SK-N-SH treated with all-trans-retinoic acid at 6 μM for 48 hours (cell line): ENCODE data around the gene SERPINA1.

Experiments
- ATAC-seq: fragments of 200-7000 bp; cut with Tn5 transposase; 3 replicates; pipeline ENCODE4 v1.9.1; 2020; ENCODE audit warnings: mild to moderate bottlenecking, moderate library complexity
- ARNTL ChIP-seq: fragments of 450-650 bp; formaldehyde crosslinking; IDR thresholded peaks from 2 replicates; pipeline ENCODE4 v1.5.0; 2020; ENCODE audit warnings: low read depth, mild to moderate bottlenecking, moderate library complexity, borderline replicate concordance
- BACH2 ChIP-seq: fragments of 250-450 bp; sonication (Bioruptor Pico); IDR thresholded peaks from 2 replicates; pipeline ENCODE4 v1.9.0; 2021; ENCODE audit warnings: mild to moderate bottlenecking, borderline replicate concordance
- CSDC2 ChIP-seq: fragments of 250-450 bp; sonication (Bioruptor Pico); IDR thresholded peaks from 2 replicates; pipeline ENCODE4 v1.5.0; 2020; ENCODE audit warnings: mild to moderate bottlenecking, moderate library complexity
- GLIS3 ChIP-seq: fragments of 250-450 bp; sonication (Bioruptor Pico); IDR thresholded peaks from 2 replicates; pipeline ENCODE4 v1.5.0; 2020; ENCODE audit warnings: mild to moderate bottlenecking, moderate library complexity
- ISL1 ChIP-seq: fragments of 250-450 bp; sonication (Bioruptor Pico); IDR thresholded peaks from 2 replicates; pipeline ENCODE4 v2.1.2; 2022; ENCODE audit warnings: mild to moderate bottlenecking, moderate library complexity
- OSR1 ChIP-seq: fragments of 250-450 bp; sonication (Bioruptor Pico); IDR thresholded peaks from 2 replicates; pipeline ENCODE4 v1.8.0; 2022; ENCODE audit warnings: moderate library complexity, mild to moderate bottlenecking, inconsistent platforms
- SNAI2 ChIP-seq: fragments of 250-450 bp; sonication (Bioruptor Pico); IDR thresholded peaks from 2 replicates; pipeline ENCODE4 v1.5.0; 2020; ENCODE audit warnings: mild to moderate bottlenecking, moderate library complexity
- TCF4 ChIP-seq: fragments of 250-450 bp; sonication (Bioruptor Pico); IDR thresholded peaks from 2 replicates; pipeline ENCODE4 v1.8.0; 2021; ENCODE audit warnings: mild to moderate bottlenecking, moderate library complexity, borderline replicate concordance
- TOX ChIP-seq: fragments of 250-450 bp; sonication (Bioruptor Pico); IDR thresholded peaks from 2 replicates; pipeline ENCODE4 v1.8.0; 2021; ENCODE audit warnings: mild to moderate bottlenecking, moderate library complexity, borderline replicate concordance
- ZFP3 ChIP-seq: fragments of 250-450 bp; sonication (Bioruptor Pico); IDR thresholded peaks from 2 replicates; pipeline ENCODE4 v1.5.0; 2020; ENCODE audit warnings: mild to moderate bottlenecking, moderate library complexity
- ZFP30 ChIP-seq: fragments of 450-650 bp; formaldehyde crosslinking; IDR thresholded peaks from 2 replicates; pipeline ENCODE4 v1.5.0; 2022; ENCODE audit warnings: mild to moderate bottlenecking, moderate library complexity
- ZNF565 ChIP-seq: fragments of 450-650 bp; formaldehyde crosslinking; conservative IDR thresholded peaks from 2 replicates; pipeline ENCODE4 v1.5.0; 2020; ENCODE audit warnings: low read depth, mild to moderate bottlenecking, moderate library complexity
- ZNF70 ChIP-seq: fragments of 450-650 bp; formaldehyde crosslinking; IDR thresholded peaks from 2 replicates; pipeline ENCODE4 v1.5.0; 2020; ENCODE audit warnings: mild to moderate bottlenecking, moderate library complexity
- ZNF8 ChIP-seq: fragments of 450-650 bp; formaldehyde crosslinking; IDR thresholded peaks from 2 replicates; pipeline ENCODE4 v1.5.0; 2020; ENCODE audit warnings: mild to moderate bottlenecking, moderate library complexity
- TF ChIP-seq, protein P1 (sequence below): fragments of 250-450 bp; sonication (Bioruptor Pico); IDR thresholded peaks from 2 replicates; pipeline ENCODE4 v1.5.0; 2020; ENCODE audit warnings: mild to moderate bottlenecking, moderate library complexity
- TF ChIP-seq, protein P2 (sequence below): fragments of 250-450 bp; sonication (Bioruptor Pico); IDR thresholded peaks from 2 replicates; pipeline ENCODE4 v1.8.0; 2020; ENCODE audit warnings: mild to moderate bottlenecking, moderate library complexity, borderline replicate concordance
- TF ChIP-seq, protein P3 (sequence below): fragments of 250-450 bp; sonication (Bioruptor Pico); IDR thresholded peaks from 2 replicates; pipeline ENCODE4 v1.5.1; 2021; ENCODE audit warnings: mild to moderate bottlenecking, moderate library complexity
- TF ChIP-seq, protein P4 (sequence below): fragments of 250-450 bp; sonication (Bioruptor Pico); IDR thresholded peaks from 2 replicates; pipeline ENCODE4 v1.5.1; 2020; ENCODE audit warnings: low read depth, mild to moderate bottlenecking, moderate library complexity

SERPINA1 gene

DNA sequence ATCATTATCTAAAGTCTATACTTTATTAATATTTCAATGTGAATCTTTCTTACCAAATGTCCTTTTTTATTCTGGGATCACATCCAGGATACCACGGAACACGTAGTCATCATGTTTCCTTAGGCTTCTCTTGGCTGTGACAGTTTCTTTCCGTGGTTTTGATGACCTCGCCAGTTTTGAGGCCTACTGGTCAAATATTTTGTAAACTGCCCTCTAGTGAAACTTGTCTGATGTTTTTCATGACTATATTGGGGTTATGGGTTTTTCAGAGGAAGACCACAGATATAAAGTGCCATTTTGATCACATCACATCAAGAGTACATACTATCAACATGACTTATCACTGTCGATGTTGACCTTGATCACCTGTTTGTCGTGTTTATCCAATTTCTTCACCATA lies 51.1 kb downstream of the SERPINA1 start:
- ATAC-seq = no peak
- TF ChIP-seq SNAI2 (CRISPR knock-in tag) (no peak), CSDC2 (CRISPR knock-in tag) (no peak), ZNF565 (CRISPR knock-in tag) (no peak), ZFP3 (no peak), TCF4 (no peak), ISL1 (no peak), TOX (CRISPR knock-in tag) (no peak), ZNF70 (CRISPR knock-in tag) (no peak), ARNTL (CRISPR knock-in tag) (no peak), BACH2 (CRISPR knock-in tag) (no peak), ZFP30 (CRISPR knock-in tag) (no peak), OSR1 (CRISPR knock-in tag) (no peak)
- TF ChIP-seq, protein P1, sequence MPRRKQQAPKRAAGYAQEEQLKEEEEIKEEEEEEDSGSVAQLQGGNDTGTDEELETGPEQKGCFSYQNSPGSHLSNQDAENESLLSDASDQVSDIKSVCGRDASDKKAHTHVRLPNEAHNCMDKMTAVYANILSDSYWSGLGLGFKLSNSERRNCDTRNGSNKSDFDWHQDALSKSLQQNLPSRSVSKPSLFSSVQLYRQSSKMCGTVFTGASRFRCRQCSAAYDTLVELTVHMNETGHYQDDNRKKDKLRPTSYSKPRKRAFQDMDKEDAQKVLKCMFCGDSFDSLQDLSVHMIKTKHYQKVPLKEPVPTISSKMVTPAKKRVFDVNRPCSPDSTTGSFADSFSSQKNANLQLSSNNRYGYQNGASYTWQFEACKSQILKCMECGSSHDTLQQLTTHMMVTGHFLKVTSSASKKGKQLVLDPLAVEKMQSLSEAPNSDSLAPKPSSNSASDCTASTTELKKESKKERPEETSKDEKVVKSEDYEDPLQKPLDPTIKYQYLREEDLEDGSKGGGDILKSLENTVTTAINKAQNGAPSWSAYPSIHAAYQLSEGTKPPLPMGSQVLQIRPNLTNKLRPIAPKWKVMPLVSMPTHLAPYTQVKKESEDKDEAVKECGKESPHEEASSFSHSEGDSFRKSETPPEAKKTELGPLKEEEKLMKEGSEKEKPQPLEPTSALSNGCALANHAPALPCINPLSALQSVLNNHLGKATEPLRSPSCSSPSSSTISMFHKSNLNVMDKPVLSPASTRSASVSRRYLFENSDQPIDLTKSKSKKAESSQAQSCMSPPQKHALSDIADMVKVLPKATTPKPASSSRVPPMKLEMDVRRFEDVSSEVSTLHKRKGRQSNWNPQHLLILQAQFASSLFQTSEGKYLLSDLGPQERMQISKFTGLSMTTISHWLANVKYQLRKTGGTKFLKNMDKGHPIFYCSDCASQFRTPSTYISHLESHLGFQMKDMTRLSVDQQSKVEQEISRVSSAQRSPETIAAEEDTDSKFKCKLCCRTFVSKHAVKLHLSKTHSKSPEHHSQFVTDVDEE = no peak
- TF ChIP-seq, protein P2, sequence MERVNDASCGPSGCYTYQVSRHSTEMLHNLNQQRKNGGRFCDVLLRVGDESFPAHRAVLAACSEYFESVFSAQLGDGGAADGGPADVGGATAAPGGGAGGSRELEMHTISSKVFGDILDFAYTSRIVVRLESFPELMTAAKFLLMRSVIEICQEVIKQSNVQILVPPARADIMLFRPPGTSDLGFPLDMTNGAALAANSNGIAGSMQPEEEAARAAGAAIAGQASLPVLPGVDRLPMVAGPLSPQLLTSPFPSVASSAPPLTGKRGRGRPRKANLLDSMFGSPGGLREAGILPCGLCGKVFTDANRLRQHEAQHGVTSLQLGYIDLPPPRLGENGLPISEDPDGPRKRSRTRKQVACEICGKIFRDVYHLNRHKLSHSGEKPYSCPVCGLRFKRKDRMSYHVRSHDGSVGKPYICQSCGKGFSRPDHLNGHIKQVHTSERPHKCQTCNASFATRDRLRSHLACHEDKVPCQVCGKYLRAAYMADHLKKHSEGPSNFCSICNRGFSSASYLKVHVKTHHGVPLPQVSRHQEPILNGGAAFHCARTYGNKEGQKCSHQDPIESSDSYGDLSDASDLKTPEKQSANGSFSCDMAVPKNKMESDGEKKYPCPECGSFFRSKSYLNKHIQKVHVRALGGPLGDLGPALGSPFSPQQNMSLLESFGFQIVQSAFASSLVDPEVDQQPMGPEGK (CRISPR knock-in tag) = no peak
- TF ChIP-seq, protein P3, sequence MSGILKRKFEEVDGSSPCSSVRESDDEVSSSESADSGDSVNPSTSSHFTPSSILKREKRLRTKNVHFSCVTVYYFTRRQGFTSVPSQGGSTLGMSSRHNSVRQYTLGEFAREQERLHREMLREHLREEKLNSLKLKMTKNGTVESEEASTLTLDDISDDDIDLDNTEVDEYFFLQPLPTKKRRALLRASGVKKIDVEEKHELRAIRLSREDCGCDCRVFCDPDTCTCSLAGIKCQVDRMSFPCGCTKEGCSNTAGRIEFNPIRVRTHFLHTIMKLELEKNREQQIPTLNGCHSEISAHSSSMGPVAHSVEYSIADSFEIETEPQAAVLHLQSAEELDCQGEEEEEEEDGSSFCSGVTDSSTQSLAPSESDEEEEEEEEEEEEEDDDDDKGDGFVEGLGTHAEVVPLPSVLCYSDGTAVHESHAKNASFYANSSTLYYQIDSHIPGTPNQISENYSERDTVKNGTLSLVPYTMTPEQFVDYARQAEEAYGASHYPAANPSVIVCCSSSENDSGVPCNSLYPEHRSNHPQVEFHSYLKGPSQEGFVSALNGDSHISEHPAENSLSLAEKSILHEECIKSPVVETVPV = no peak
- TF ChIP-seq, protein P4, sequence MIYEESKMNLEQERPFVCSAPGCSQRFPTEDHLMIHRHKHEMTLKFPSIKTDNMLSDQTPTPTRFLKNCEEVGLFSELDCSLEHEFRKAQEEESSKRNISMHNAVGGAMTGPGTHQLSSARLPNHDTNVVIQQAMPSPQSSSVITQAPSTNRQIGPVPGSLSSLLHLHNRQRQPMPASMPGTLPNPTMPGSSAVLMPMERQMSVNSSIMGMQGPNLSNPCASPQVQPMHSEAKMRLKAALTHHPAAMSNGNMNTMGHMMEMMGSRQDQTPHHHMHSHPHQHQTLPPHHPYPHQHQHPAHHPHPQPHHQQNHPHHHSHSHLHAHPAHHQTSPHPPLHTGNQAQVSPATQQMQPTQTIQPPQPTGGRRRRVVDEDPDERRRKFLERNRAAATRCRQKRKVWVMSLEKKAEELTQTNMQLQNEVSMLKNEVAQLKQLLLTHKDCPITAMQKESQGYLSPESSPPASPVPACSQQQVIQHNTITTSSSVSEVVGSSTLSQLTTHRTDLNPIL (CRISPR knock-in tag) = no peak

DNA sequence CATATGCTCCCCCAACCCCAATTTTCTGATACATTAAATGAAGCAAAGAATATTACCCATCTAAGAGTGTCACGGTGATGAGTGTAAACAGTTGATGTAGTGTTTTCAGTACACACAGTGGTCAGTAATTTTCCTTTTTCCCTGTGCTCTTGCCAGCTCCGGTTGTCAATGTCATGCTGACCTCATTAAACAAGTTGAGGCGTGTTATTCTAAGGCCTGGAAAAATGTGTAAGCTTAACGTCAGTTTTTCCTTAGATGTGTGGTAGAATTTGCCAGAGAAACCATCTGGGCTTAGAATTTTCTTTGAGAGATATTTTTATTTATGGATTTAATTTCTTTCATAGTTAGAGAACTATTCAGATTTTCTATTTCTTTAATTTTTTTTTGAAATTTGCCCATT lies 53.5 kb downstream of the SERPINA1 start:
- no peak for ATAC-seq
- TF ChIP-seq ARNTL (CRISPR knock-in tag) (no peak), TCF4 (no peak), ISL1 (no peak), ZFP3 (no peak), ZNF565 (CRISPR knock-in tag) (no peak), ZNF8 (CRISPR knock-in tag) (no peak), OSR1 (CRISPR knock-in tag) (no peak), ZFP30 (CRISPR knock-in tag) (no peak), BACH2 (CRISPR knock-in tag) (no peak), CSDC2 (CRISPR knock-in tag) (no peak)
- TF ChIP-seq, protein P4 (CRISPR knock-in tag) = no peak
- TF ChIP-seq, protein P1 = no peak

DNA sequence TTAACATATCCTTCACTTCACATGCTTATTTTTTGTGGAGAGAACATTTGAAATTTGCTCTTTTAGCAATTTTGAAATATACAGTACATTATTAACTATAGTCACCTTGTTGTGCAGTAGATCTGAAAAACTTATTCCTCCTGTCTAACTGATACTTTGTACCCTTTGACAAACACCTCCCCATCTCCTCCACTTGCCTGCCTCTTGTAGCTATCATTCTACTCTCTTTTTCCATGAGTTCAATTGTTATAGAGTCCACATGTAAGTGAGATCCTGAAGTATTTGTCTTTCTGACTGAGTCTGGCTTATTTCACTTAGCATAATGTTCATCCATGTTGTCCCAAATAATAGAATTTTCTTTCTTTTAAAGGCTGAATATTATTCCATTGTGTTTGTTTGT lies 55.8 kb downstream of the SERPINA1 start:
- no peak for ATAC-seq
- TF ChIP-seq GLIS3 (CRISPR knock-in tag) (no peak), BACH2 (CRISPR knock-in tag) (no peak), CSDC2 (CRISPR knock-in tag) (no peak)
- TF ChIP-seq, protein P4 (CRISPR knock-in tag) = no peak
- TF ChIP-seq, all 23 proteins: peak for 0
